DOHH2 (cell line): ENCODE measurements around the gene PLSCR3.

ENCODE experiments used
- EZH2phosphoT487 ChIP-seq: fragments of 200-600 bp; sonication (generic); IDR thresholded peaks from 2 replicates; pipeline ENCODE4 v1.6.1; 2017; ENCODE audit warnings: borderline replicate concordance, mild to moderate bottlenecking, antibody characterized with exemption, low read length, moderate library complexity, mixed read lengths
- TF ChIP-seq, protein P1 (sequence below): fragments of 200-600 bp; sonication (generic); IDR thresholded peaks from one replicate; pipeline ENCODE4 v1.5.1; 2014; ENCODE audit warnings: antibody characterized with exemption, mild to moderate bottlenecking, low read depth, low read length; ENCODE audit not compliant: poor library complexity, severe bottlenecking

- TF ChIP-seq, protein P1, sequence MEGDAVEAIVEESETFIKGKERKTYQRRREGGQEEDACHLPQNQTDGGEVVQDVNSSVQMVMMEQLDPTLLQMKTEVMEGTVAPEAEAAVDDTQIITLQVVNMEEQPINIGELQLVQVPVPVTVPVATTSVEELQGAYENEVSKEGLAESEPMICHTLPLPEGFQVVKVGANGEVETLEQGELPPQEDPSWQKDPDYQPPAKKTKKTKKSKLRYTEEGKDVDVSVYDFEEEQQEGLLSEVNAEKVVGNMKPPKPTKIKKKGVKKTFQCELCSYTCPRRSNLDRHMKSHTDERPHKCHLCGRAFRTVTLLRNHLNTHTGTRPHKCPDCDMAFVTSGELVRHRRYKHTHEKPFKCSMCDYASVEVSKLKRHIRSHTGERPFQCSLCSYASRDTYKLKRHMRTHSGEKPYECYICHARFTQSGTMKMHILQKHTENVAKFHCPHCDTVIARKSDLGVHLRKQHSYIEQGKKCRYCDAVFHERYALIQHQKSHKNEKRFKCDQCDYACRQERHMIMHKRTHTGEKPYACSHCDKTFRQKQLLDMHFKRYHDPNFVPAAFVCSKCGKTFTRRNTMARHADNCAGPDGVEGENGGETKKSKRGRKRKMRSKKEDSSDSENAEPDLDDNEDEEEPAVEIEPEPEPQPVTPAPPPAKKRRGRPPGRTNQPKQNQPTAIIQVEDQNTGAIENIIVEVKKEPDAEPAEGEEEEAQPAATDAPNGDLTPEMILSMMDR, result no peak
- no peak for TF ChIP-seq EZH2phosphoT487
Observed at GRCh38 chr17:7380321-7380720, 14.0 kb downstream of the PLSCR3 start.
